Lower lobe of right lung (tissue), 2 donors: Measurements from ENCODE around the gene DNAJC21. TPM values are rescaled to one million over a fixed set of nuclear protein-coding genes. Genes with fewer than 3 reads are reported as not detected.
"Not testable (repeated sequence)": the region's sequence is repeated elsewhere in the genome, so short reads cannot be mapped to it uniquely, and the experiment has no call there.

Experiments used
- ATAC-seq, 2 donors: fragments of 200-7000 bp; cut with Tn5 transposase; one replicate each; pipeline ENCODE4 v1.9.1; 2020 to 2022; ENCODE audit warnings: mild to moderate bottlenecking in 2 of 2, moderate library complexity in 2 of 2
- DNase-seq: peaks from one replicate; pipeline ENCODE4 v3.0.0-alpha.2; 2020
- H3K27ac ChIP-seq: fragments of 200-600 bp; one replicate; pipeline ENCODE4 v1.8.0; 2022
- H3K27me3 ChIP-seq: fragments of 200-600 bp; one replicate; pipeline ENCODE4 v1.8.0; 2022; ENCODE audit warnings: low read depth
- H3K36me3 ChIP-seq: fragments of 200-600 bp; one replicate; pipeline ENCODE4 v1.8.0; 2022; ENCODE audit warnings: mild to moderate bottlenecking
- H3K4me1 ChIP-seq: fragments of 200-600 bp; one replicate; pipeline ENCODE4 v1.8.0; 2022
- H3K4me3 ChIP-seq: fragments of 200-600 bp; one replicate; pipeline ENCODE4 v1.8.0; 2022; ENCODE audit warnings: mild to moderate bottlenecking
- H3K9me3 ChIP-seq: fragments of 200-600 bp; one replicate; pipeline ENCODE4 v1.8.0; 2022
- CTCF ChIP-seq: fragments of 200-600 bp; IDR thresholded peaks from one replicate; pipeline ENCODE4 v1.8.0; 2022; ENCODE audit warnings: antibody characterized with exemption, mild to moderate bottlenecking
- intact Hi-C: fragments of 100-400 bp; cut with DNase I; formaldehyde crosslinking; loops from one replicate; pipeline ENCODE4 v1.11.0; 2022
- total RNA-seq: library from RNA; stranded (reverse); fragmentation: NEBNext Ultra II Directional; extraction: Animal tissue kit (Norgen Biotek cat#: 25700); gene quantifications from one replicate; pipeline ENCODE4 v1.2.1, GENCODE V29; 2021
- donor health status: DM: no; HTN: yes; CAD: no; lungs with severe emphysema.

Gene DNAJC21
- total RNA-seq, 1 donor from 2014 or later: 49.4 TPM

GRCh38 chr5:34915139-34915855 is 14.1 kb upstream of the DNAJC21 start, which contains the start of the genes BRIX1 and RAD1:
Gene BRIX1, plus strand, starts transcription at chr5:34915711. Its CDS starts 28 bp downstream, at chr5:34915739.
Gene RAD1, minus strand, starts transcription at chr5:34915504. Its CDS starts 612 bp downstream, at chr5:34914892.
- Histone ChIP-seq H3K9me3 (no peaks in the 10 kb centered on the region), H3K4me1 (peaks cover 27% of the 10 kb centered on the region), H3K27me3 (no peaks in the 10 kb centered on the region), H3K36me3 (peaks cover 51% of the 10 kb centered on the region), H3K27ac (peak within 1 kb of the TSS; percentile 92), H3K4me3 (peak within 1 kb of the TSS; percentile 99)
- intact Hi-C loops: no loop called here
- DNase-seq (peak; percentile 99), ATAC-seq (peak; percentile 100)
- peak; percentile 34 for TF ChIP-seq CTCF

- peak overlapping the region; percentile 92 for H3K27ac ChIP-seq
- peak overlapping the region; percentile 99 for H3K4me3 ChIP-seq
- intact Hi-C loops: no loop called here
- no peak for DNase-seq
- H3K27me3 ChIP-seq: no peaks in the 10 kb centered on the region
- no peaks in the 10 kb centered on the region for H3K9me3 ChIP-seq
- peaks cover 51% of the 10 kb centered on the region for H3K36me3 ChIP-seq
- ATAC-seq: peak in 1 of 2 donors; percentile 20
- H3K4me1 ChIP-seq: peaks cover 27% of the 10 kb centered on the region
- TF ChIP-seq CTCF: no peak
Observed at GRCh38 chr5:34915856-34916192, 13.5 kb upstream of the DNAJC21 start.

- intact Hi-C loops: no loop called here
- peaks cover 51% of the 10 kb centered on the region for H3K36me3 ChIP-seq
- peak overlapping the region; percentile 99 for H3K4me3 ChIP-seq
- H3K27ac ChIP-seq: no peak overlapping the region
- H3K9me3 ChIP-seq: no peaks in the 10 kb centered on the region
- H3K27me3 ChIP-seq: no peaks in the 10 kb centered on the region
- TF ChIP-seq CTCF: no peak
- ATAC-seq: no peak
- DNase-seq: no peak
- peaks cover 27% of the 10 kb centered on the region for H3K4me1 ChIP-seq
Observed at GRCh38 chr5:34916518-34916917, 12.8 kb upstream of the DNAJC21 start.

GRCh38 chr5:34918025-34918424 is 11.3 kb upstream of the DNAJC21 start:
- ATAC-seq (no peak), DNase-seq (no peak)
- Histone ChIP-seq H3K4me3 (no peak overlapping the region), H3K36me3 (peaks cover 52% of the 10 kb centered on the region), H3K27ac (no peak overlapping the region), H3K27me3 (no peaks in the 10 kb centered on the region), H3K4me1 (peaks cover 27% of the 10 kb centered on the region), H3K9me3 (no peaks in the 10 kb centered on the region)
- intact Hi-C loops: no loop called here
- no peak for TF ChIP-seq CTCF

GRCh38 chr5:34919077-34919476 is 10.3 kb upstream of the DNAJC21 start:
- Histone ChIP-seq H3K27ac (no peak overlapping the region), H3K4me1 (peaks cover 29% of the 10 kb centered on the region), H3K4me3 (no peak overlapping the region), H3K27me3 (no peaks in the 10 kb centered on the region), H3K36me3 (peaks cover 63% of the 10 kb centered on the region), H3K9me3 (no peaks in the 10 kb centered on the region)
- ATAC-seq (no peak), DNase-seq (no peak)
- no peak for TF ChIP-seq CTCF
- intact Hi-C loops: no loop called here

GRCh38 chr5:34923256-34923655 is 6.1 kb upstream of the DNAJC21 start:
- H3K9me3 ChIP-seq, H3K4me3 ChIP-seq, H3K27ac ChIP-seq, intact Hi-C loops, ATAC-seq, H3K27me3 ChIP-seq, DNase-seq: not testable (repeated sequence)
- peaks cover 15% of the 10 kb centered on the region for H3K4me1 ChIP-seq
- H3K36me3 ChIP-seq: peaks cover 86% of the 10 kb centered on the region
